ENCODE measurements around the gene PLPP3.

PLPP3 gene

DNA sequence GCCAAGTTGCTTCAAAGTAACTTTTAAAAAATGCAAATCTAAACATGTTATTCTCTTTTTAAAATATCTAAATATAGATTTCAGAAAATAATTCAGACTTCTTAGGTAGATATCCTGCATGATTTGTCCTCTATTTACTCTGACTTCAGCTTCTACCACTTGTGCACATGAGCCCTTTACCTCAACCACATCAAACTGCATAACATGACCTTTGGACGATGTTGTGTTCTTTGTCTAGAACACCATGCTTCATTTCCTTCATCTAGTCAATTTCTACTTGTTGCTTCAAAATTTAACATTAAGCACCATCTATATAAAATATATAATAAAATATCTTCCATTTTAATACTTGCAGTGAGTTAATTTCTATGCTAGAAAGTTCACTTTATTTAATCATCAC, 96.9 kb downstream of the PLPP3 start (continued):
- TF ChIP-seq, protein P1, sequence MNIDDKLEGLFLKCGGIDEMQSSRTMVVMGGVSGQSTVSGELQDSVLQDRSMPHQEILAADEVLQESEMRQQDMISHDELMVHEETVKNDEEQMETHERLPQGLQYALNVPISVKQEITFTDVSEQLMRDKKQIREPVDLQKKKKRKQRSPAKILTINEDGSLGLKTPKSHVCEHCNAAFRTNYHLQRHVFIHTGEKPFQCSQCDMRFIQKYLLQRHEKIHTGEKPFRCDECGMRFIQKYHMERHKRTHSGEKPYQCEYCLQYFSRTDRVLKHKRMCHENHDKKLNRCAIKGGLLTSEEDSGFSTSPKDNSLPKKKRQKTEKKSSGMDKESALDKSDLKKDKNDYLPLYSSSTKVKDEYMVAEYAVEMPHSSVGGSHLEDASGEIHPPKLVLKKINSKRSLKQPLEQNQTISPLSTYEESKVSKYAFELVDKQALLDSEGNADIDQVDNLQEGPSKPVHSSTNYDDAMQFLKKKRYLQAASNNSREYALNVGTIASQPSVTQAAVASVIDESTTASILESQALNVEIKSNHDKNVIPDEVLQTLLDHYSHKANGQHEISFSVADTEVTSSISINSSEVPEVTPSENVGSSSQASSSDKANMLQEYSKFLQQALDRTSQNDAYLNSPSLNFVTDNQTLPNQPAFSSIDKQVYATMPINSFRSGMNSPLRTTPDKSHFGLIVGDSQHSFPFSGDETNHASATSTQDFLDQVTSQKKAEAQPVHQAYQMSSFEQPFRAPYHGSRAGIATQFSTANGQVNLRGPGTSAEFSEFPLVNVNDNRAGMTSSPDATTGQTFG (tag by site-specific recombination; IDR thresholded peaks at IDR 0.05; ENCODE audit: borderline replicate concordance) = no peak
- TF ChIP-seq ZNF777 (tag by site-specific recombination; IDR thresholded peaks at IDR 0.05; ENCODE audit: borderline replicate concordance) = no peak
- TF ChIP-seq, protein P2, sequence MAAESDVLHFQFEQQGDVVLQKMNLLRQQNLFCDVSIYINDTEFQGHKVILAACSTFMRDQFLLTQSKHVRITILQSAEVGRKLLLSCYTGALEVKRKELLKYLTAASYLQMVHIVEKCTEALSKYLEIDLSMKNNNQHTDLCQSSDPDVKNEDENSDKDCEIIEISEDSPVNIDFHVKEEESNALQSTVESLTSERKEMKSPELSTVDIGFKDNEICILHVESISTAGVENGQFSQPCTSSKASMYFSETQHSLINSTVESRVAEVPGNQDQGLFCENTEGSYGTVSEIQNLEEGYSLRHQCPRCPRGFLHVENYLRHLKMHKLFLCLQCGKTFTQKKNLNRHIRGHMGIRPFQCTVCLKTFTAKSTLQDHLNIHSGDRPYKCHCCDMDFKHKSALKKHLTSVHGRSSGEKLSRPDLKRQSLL (tag by site-specific recombination; IDR thresholded peaks at IDR 0.05) = no peak
- TF ChIP-seq ZNF157 (tag by site-specific recombination; IDR thresholded peaks at IDR 0.05) = no peak
- no peak for TF ChIP-seq ZNF670 (tag by site-specific recombination; IDR thresholded peaks at IDR 0.05; ENCODE audit: low read depth)
- TF ChIP-seq ZNF510 (tag by site-specific recombination; IDR thresholded peaks at IDR 0.05; ENCODE audit: insufficient replicate concordance) = no peak

GRCh38 chr1:56481140-56481694, 98.1 kb downstream of the PLPP3 start:
- ChIA-PET POLR2A (no interaction called here), CTCF (no interaction called here)

DNA sequence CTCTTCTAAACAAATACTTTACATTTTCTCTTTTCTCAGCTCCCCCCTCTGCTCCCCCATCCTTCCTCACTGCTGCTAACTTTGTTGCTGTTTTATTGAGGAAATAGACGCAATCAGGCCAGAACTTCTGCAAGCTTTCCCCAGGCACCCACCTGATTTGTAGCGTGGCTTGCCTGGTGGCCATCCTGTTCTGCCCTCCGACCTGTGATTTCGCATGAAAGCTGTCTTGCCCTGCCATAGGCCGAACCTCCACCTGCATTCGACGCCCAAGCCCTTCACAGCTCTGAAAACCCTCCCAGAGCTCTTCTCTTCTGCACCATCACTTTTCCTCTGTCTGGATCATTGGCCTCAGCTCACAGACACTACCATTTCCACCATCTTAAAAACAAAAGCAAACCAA, 100.6 kb downstream of the PLPP3 start:
- H3K9me3 ChIP-seq (ENCODE audit: control insufficient read depth, insufficient read depth, low read depth, low read length) = no peaks in the 10 kb centered on the region
- H3K4me3 ChIP-seq (ENCODE audit: low read depth, low read length) = no peak overlapping the region
- H3K27ac ChIP-seq (ENCODE audit: extremely low read depth, low read depth, low read length) = no peak overlapping the region
- CTCF ChIA-PET = interaction anchor here (0.7 kb wide), 1 partner anchor 1027 kb away, joined by 3 read pairs; no protein-coding TSS in a partner anchor
- H3K4me1 ChIP-seq (ENCODE audit: control insufficient read depth, insufficient read depth, low read length) = no peaks in the 10 kb centered on the region
- no peaks in the 10 kb centered on the region for H3K36me3 ChIP-seq (ENCODE audit: control insufficient read depth in 2 of 2, insufficient read depth in 1 of 2, low read length in 2 of 2)
- POLR2A ChIA-PET = no interaction called here
- TF ChIP-seq ZNF548 (tag by site-specific recombination; IDR thresholded peaks at IDR 0.05) (no peak), REPIN1 (tag by site-specific recombination; IDR thresholded peaks at IDR 0.05; ENCODE audit: low read depth) (no peak), ZNF132 (tag by site-specific recombination; IDR thresholded peaks at IDR 0.05; ENCODE audit: borderline replicate concordance) (no peak), HOXD13 (CRISPR knock-in tag; IDR thresholded peaks at IDR 0.05; ENCODE audit: borderline replicate concordance) (no peak), BCL6B (tag by site-specific recombination; IDR thresholded peaks at IDR 0.05) (no peak), ZNF350 (tag by site-specific recombination; IDR thresholded peaks at IDR 0.05) (no peak), ZNF658 (tag by site-specific recombination; IDR thresholded peaks at IDR 0.05) (no peak), ZNF785 (tag by site-specific recombination; IDR thresholded peaks at IDR 0.05) (no peak)
- TF ChIP-seq, protein P3, sequence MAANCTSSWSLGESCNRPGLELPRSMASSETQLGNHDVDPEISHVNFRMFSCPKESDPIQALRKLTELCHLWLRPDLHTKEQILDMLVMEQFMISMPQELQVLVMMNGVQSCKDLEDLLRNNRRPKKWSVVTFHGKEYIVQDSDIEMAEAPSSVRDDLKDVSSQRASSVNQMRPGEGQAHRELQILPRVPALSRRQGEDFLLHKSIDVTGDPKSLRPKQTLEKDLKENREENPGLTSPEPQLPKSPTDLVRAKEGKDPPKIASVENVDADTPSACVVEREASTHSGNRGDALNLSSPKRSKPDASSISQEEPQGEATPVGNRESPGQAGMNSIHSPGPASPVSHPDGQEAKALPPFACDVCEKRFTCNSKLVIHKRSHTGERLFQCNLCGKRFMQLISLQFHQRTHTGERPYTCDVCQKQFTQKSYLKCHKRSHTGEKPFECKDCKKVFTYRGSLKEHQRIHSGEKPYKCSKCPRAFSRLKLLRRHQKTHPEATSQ (tag by site-specific recombination; IDR thresholded peaks at IDR 0.05) = no peak

More at GRCh38 chr1:56481140-56481694, 98.1 kb downstream of the PLPP3 start:
- H3K4me3 ChIP-seq (ENCODE audit: low read depth, low read length) = no peak overlapping the region
- H3K4me1 ChIP-seq (ENCODE audit: control insufficient read depth, insufficient read depth, low read length) = no peaks in the 10 kb centered on the region
- no peak overlapping the region for H3K27ac ChIP-seq (ENCODE audit: extremely low read depth, low read depth, low read length)
- no peaks in the 10 kb centered on the region for H3K36me3 ChIP-seq (ENCODE audit: control insufficient read depth in 2 of 2, insufficient read depth in 1 of 2, low read length in 2 of 2)
- H3K9me3 ChIP-seq (ENCODE audit: control insufficient read depth, insufficient read depth, low read depth, low read length) = no peaks in the 10 kb centered on the region
- no peak for TF ChIP-seq ZBTB44 (tag by site-specific recombination; IDR thresholded peaks at IDR 0.05)
- peak; percentile 82 for TF ChIP-seq ZNF664 (tag by site-specific recombination; IDR thresholded peaks at IDR 0.05)
- TF ChIP-seq KLF10 (tag by site-specific recombination; IDR thresholded peaks at IDR 0.05) = no peak
- TF ChIP-seq, protein P1 (tag by site-specific recombination; IDR thresholded peaks at IDR 0.05; ENCODE audit: borderline replicate concordance) = no peak

All from HEK293 (cell line).